Measurements from ENCODE around the gene SAMSN1. TPM values are rescaled to one million over a fixed set of nuclear protein-coding genes. Genes with fewer than 3 reads are reported as not detected.
A peak's percentile ranks its signal among the peaks of the same experiment; 100 is the strongest.

SAMSN1 gene
- total RNA-seq, 1 donor from 2014 or later = 18.2 TPM

- Histone ChIP-seq H3K27me3 (no peaks in the 10 kb centered on the region), H3K27ac (peak overlapping the region; percentile 77), H3K9me3 (no peaks in the 10 kb centered on the region), H3K4me1 (peaks cover 8% of the 10 kb centered on the region), H3K4me3 (no peak overlapping the region), H3K36me3 (no peaks in the 10 kb centered on the region)
- ATAC-seq (peak; percentile 93), DNase-seq (no peak)
- intact Hi-C loops (cut with DNase I) = no loop called here
- TF ChIP-seq CTCF (IDR thresholded peaks at IDR 0.05) = no peak
These were observed 45.8 kb upstream of the SAMSN1 start for GRCh38 chr21:14591882-14592281.

GRCh38 chr21:14591377-14591776 is 45.3 kb upstream of the SAMSN1 start:
- intact Hi-C loops (cut with DNase I) = no loop called here
- Histone ChIP-seq H3K4me1 (peaks cover 8% of the 10 kb centered on the region), H3K36me3 (no peaks in the 10 kb centered on the region), H3K27me3 (no peaks in the 10 kb centered on the region), H3K4me3 (no peak overlapping the region), H3K27ac (peak overlapping the region; percentile 43), H3K9me3 (no peaks in the 10 kb centered on the region)
- TF ChIP-seq CTCF (IDR thresholded peaks at IDR 0.05) = no peak
- ATAC-seq (no peak), DNase-seq (no peak)

GRCh38 chr21:14589855-14590563 is 43.9 kb upstream of the SAMSN1 start:
- Histone ChIP-seq H3K4me3 (no peak overlapping the region), H3K27me3 (no peaks in the 10 kb centered on the region), H3K27ac (no peak overlapping the region), H3K4me1 (peaks cover 8% of the 10 kb centered on the region), H3K36me3 (no peaks in the 10 kb centered on the region), H3K9me3 (no peaks in the 10 kb centered on the region)
- intact Hi-C loops (cut with DNase I) = no loop called here
- ATAC-seq (no peak), DNase-seq (no peak)
- no peak for TF ChIP-seq CTCF (IDR thresholded peaks at IDR 0.05)

- Histone ChIP-seq H3K36me3 (no peaks in the 10 kb centered on the region), H3K27me3 (no peaks in the 10 kb centered on the region), H3K4me3 (no peak overlapping the region), H3K27ac (no peak overlapping the region), H3K9me3 (no peaks in the 10 kb centered on the region), H3K4me1 (peaks cover 7% of the 10 kb centered on the region)
- no peak for DNase-seq
- no peak for ATAC-seq
- intact Hi-C loops (cut with DNase I) = no loop called here
- no peak for TF ChIP-seq CTCF (IDR thresholded peaks at IDR 0.05)
These were observed 41.2 kb upstream of the SAMSN1 start for GRCh38 chr21:14587266-14587665.

- DNase-seq (no peak), ATAC-seq (no peak)
- no peaks in the 10 kb centered on the region for H3K9me3 ChIP-seq
- no peak overlapping the region for H3K27ac ChIP-seq
- H3K27me3 ChIP-seq = no peaks in the 10 kb centered on the region
- no peaks in the 10 kb centered on the region for H3K4me1 ChIP-seq
- no peaks in the 10 kb centered on the region for H3K36me3 ChIP-seq
- TF ChIP-seq CTCF (IDR thresholded peaks at IDR 0.05) = no peak
- H3K4me3 ChIP-seq = no peak overlapping the region
- intact Hi-C loops (cut with DNase I) = no loop called here
These were observed 39.0 kb upstream of the SAMSN1 start for GRCh38 chr21:14585122-14585521.
